Gastrocnemius medialis (tissue), 4 donors: ENCODE results near the gene MAP7D2. TPM values are rescaled to one million over a fixed set of nuclear protein-coding genes. Genes with fewer than 3 reads are reported as not detected.

ENCODE experiments used
- ATAC-seq, 2 donors: fragments of 150-250 bp; one replicate each; pipeline ENCODE4 v1.9.1; 2016
- DNase-seq, 2 donors: peaks; one replicate each; pipeline ENCODE4 v3.0.0-alpha.2; 2019
- H3K27ac ChIP-seq, 4 donors: fragments of 200-600 bp; sonication (generic); 1 replicate in 1 of 4; 2 replicates in 3 of 4; pipeline ENCODE4 v1.5.1; 2016 to 2018; ENCODE audit warnings: mild to moderate bottlenecking in 2 of 4, moderate library complexity in 1 of 4
- H3K27me3 ChIP-seq, 3 donors: fragments of 200-600 bp; sonication (generic) in 2 of 3; 1 replicate in 1 of 3; 2 replicates in 2 of 3; pipeline versions ENCODE4 v1.5.1 to v1.6.0; 2016 to 2019; ENCODE audit warnings: mild to moderate bottlenecking in 1 of 3, moderate library complexity in 1 of 3
- H3K36me3 ChIP-seq, 2 donors: fragments of 200-600 bp; sonication (generic) in 1 of 2; one replicate each; pipeline ENCODE4 v1.5.1; 2017 to 2018
- H3K4me1 ChIP-seq, 2 donors: fragments of 200-600 bp; sonication (generic) in 1 of 2; one replicate each; pipeline ENCODE4 v1.5.1; 2016 to 2017; ENCODE audit warnings: mild to moderate bottlenecking in 2 of 2
- H3K4me3 ChIP-seq, 4 donors: fragments of 200-600 bp; sonication (generic) in 3 of 4; 1 replicate in 1 of 4; 2 replicates in 3 of 4; pipeline ENCODE4 v1.5.1; 2016 to 2019; ENCODE audit warnings: mild to moderate bottlenecking in 2 of 4
- H3K9me3 ChIP-seq, 3 donors: fragments of 200-600 bp; sonication (generic) in 2 of 3; 1 replicate in 1 of 3; 2 replicates in 2 of 3; pipeline ENCODE4 v1.5.1; 2016 to 2019
- POLR2A ChIP-seq, 2 donors: fragments of 450-650 bp; IDR thresholded peaks; one replicate each; pipeline ENCODE4 v1.6.1; 2017; ENCODE audit warnings: antibody characterized with exemption in 2 of 2, mild to moderate bottlenecking in 2 of 2, moderate library complexity in 2 of 2
- in situ Hi-C, 4 donors: fragments of 200-750 bp; cut with MboI; loops; one replicate each; pipeline versions ENCODE4 v1.15.0 to v1.8.0; 2017; ENCODE audit warnings: low sequenced_read_pairs in 4 of 4
- intact Hi-C: fragments of 100-400 bp; cut with DNase I; formaldehyde crosslinking; loops from one replicate; pipeline ENCODE4 v1.15.1; 2023; ENCODE audit warnings: low total_unique reads
- total RNA-seq, 4 donors: library from RNA; depleted of rRNA; stranded (reverse); fragments of >200 nt; gene quantifications; one replicate each; pipeline versions ENCODE4 v1.1.0 to v1.2.3, GENCODE V29; 2016
- TF ChIP-seq, protein P1 (sequence below), 5 experiments: fragments of 450-650 bp in 3 of 5; fragments of 200-600 bp in 2 of 5; sonication (generic) in 2 of 5; IDR thresholded peaks in 4 of 5; conservative IDR thresholded peaks in 1 of 5; 1 replicate in 4 of 5; 2 replicates in 1 of 5; pipeline ENCODE4 v1.5.1; 2016 to 2019; ENCODE audit warnings: antibody characterized with exemption in 5 of 5, mild to moderate bottlenecking in 3 of 5, moderate library complexity in 3 of 5

MAP7D2 gene
- total RNA-seq, 4 donors from 2014 or later: 0.13 to 0.51 (median 0.47) TPM; not detected in 1

DNA sequence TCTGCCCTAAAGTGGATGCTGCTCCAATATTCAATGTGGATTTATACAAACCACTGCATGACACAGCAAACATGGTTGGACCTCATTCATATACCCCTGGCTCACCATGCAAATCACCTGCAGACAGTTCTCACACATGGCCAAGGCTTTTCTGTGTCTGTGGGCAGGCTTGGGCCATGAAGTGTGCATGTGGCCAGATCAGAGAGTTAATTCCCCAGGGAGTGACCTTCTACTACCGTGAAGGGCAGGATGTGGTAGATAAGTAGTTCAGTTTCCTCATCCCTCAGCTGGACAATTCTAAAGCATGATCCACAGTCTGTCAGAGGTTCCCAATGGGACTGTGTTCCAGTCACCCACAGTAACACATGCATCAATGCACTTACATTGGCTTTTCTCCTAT is 101.3 kb downstream of the MAP7D2 start:
- ATAC-seq (no peak), DNase-seq (no peak)
- TF ChIP-seq, protein P1, sequence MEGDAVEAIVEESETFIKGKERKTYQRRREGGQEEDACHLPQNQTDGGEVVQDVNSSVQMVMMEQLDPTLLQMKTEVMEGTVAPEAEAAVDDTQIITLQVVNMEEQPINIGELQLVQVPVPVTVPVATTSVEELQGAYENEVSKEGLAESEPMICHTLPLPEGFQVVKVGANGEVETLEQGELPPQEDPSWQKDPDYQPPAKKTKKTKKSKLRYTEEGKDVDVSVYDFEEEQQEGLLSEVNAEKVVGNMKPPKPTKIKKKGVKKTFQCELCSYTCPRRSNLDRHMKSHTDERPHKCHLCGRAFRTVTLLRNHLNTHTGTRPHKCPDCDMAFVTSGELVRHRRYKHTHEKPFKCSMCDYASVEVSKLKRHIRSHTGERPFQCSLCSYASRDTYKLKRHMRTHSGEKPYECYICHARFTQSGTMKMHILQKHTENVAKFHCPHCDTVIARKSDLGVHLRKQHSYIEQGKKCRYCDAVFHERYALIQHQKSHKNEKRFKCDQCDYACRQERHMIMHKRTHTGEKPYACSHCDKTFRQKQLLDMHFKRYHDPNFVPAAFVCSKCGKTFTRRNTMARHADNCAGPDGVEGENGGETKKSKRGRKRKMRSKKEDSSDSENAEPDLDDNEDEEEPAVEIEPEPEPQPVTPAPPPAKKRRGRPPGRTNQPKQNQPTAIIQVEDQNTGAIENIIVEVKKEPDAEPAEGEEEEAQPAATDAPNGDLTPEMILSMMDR (IDR thresholded peaks at IDR 0.05 in 4 of 5, conservative IDR thresholded peaks at IDR 0.05 in 1 of 5): no peak
- Histone ChIP-seq H3K9me3 (no peaks in the 10 kb centered on the region), H3K36me3 (no peaks in the 10 kb centered on the region), H3K4me1 (no peaks in the 10 kb centered on the region), H3K4me3 (no peak overlapping the region), H3K27ac (no peak overlapping the region), H3K27me3 (no peaks in the 10 kb centered on the region)
- in situ Hi-C loops (no loop called here), intact Hi-C loops (no loop called here)

DNA sequence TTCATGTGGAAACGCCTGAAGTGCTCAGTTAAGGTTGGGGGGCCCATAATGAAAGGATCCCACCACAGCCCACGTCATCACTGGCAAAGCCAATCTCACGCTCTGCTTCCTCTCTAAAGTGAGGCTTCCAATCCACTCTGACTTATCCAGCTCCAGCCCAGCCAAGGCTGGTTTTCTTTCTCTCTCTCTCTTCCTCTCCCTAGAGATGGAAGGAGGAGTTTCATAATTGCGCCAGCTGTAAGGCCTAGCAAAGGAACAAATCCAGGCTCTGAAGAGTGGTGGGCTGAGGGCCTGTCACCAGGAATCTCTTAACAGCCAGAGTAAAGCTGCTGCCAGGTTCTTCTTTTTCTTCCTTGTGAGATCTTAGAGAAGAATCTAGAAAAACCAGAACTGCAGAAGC is 105.1 kb downstream of the MAP7D2 start:
- no peaks in the 10 kb centered on the region for H3K36me3 ChIP-seq
- no peak overlapping the region for H3K27ac ChIP-seq
- no peak for TF ChIP-seq POLR2A (IDR thresholded peaks at IDR 0.05)
- TF ChIP-seq, protein P1 (IDR thresholded peaks at IDR 0.05 in 4 of 5, conservative IDR thresholded peaks at IDR 0.05 in 1 of 5): no peak
- no peak for DNase-seq
- intact Hi-C loops: no loop called here
- H3K4me3 ChIP-seq: no peak overlapping the region
- H3K9me3 ChIP-seq: no peaks in the 10 kb centered on the region
- in situ Hi-C loops: no loop called here
- H3K27me3 ChIP-seq: no peaks in the 10 kb centered on the region
- ATAC-seq: no peak
- H3K4me1 ChIP-seq: no peaks in the 10 kb centered on the region

DNA sequence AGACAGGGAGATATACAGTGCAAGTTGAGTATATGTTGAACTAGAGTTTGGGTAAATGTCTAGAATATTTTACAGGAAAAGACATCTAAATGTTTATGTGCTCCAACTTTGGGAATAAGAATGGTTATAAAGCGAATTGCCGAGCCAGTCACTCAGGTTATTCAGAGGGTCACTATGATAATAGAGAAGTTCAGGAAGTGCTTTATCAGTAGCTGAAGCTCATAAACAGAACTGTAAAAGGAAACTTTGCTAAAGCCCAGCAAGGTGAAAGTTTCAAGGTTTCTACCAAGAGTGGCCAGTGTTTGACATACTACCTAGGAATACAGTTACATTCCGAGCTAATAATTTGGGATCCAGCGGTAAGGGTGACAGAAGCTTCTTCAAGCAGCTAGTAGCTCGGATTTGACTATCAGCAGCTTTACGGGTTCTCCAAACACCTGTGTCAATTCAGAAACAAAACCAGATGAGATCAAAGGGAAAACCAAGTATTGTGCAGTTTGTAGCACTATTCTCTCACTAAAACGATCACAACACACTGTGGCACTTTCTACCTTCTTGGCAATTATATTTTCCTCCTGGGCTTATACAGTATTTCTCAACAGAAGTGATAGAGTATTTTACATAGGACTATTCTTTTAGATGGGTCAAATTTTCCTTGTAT is 108.6 kb downstream of the MAP7D2 start:
- H3K4me3 ChIP-seq: no peak overlapping the region
- intact Hi-C loops: no loop called here
- TF ChIP-seq, protein P1 (IDR thresholded peaks at IDR 0.05 in 4 of 5, conservative IDR thresholded peaks at IDR 0.05 in 1 of 5): no peak
- TF ChIP-seq POLR2A (IDR thresholded peaks at IDR 0.05): no peak
- in situ Hi-C loops: no loop called here
- no peaks in the 10 kb centered on the region for H3K4me1 ChIP-seq
- ATAC-seq: no peak
- no peaks in the 10 kb centered on the region for H3K36me3 ChIP-seq
- DNase-seq: no peak
- H3K27me3 ChIP-seq: no peaks in the 10 kb centered on the region
- no peak overlapping the region for H3K27ac ChIP-seq
- no peaks in the 10 kb centered on the region for H3K9me3 ChIP-seq

DNA sequence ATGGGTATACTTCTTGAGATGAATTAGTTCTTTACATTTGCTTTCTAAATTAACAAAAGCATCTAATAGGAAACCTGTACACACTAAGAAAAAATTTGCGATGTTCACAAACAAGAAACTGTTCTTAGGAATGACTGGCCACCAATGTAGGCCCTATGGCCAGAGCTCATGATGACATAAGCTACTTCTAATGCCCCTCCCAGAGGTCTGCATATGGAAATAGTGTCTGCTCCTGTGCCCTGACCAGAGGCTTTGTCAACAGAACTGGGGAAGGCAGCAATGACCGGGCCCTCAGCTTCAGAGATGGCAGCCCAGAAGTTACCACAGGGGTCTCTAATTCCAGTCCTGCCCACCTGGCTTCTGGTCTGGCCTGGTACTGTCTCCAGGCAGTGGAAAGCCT is 110.8 kb downstream of the MAP7D2 start:
- in situ Hi-C loops: no loop called here
- H3K27me3 ChIP-seq: no peaks in the 10 kb centered on the region
- TF ChIP-seq POLR2A (IDR thresholded peaks at IDR 0.05): no peak
- TF ChIP-seq, protein P1 (IDR thresholded peaks at IDR 0.05 in 4 of 5, conservative IDR thresholded peaks at IDR 0.05 in 1 of 5): no peak
- no peaks in the 10 kb centered on the region for H3K36me3 ChIP-seq
- H3K4me1 ChIP-seq: no peaks in the 10 kb centered on the region
- H3K9me3 ChIP-seq: no peaks in the 10 kb centered on the region
- intact Hi-C loops: no loop called here
- no peak for DNase-seq
- H3K27ac ChIP-seq: no peak overlapping the region
- no peak for ATAC-seq
- H3K4me3 ChIP-seq: no peak overlapping the region

DNA sequence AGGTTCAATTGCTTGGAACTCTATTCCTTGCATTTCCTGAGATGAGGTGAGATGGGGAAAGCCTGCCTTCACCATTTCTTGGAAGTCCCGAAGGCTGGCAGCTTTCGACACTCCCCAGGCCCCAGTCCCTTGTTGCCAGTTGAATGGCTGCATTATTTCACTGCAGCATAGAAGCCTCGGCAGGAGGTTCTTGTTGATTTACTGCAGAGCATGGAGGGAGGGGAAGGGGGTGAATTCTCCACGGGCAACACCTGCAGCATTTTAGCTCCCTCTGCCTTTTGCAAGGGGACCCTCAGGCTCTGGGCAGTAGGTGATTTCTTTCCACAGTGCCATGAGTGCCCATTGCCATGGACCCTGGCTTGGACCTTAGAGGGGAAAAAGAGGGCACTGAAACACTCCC is 115.1 kb downstream of the MAP7D2 start:
- no peak overlapping the region for H3K4me3 ChIP-seq
- no peaks in the 10 kb centered on the region for H3K9me3 ChIP-seq
- H3K4me1 ChIP-seq: no peaks in the 10 kb centered on the region
- H3K36me3 ChIP-seq: no peaks in the 10 kb centered on the region
- DNase-seq (no peak), ATAC-seq (no peak)
- intact Hi-C loops: no loop called here
- no peaks in the 10 kb centered on the region for H3K27me3 ChIP-seq
- H3K27ac ChIP-seq: no peak overlapping the region
- no peak for TF ChIP-seq POLR2A (IDR thresholded peaks at IDR 0.05)
- TF ChIP-seq, protein P1 (IDR thresholded peaks at IDR 0.05 in 4 of 5, conservative IDR thresholded peaks at IDR 0.05 in 1 of 5): no peak
- in situ Hi-C loops: no loop called here
